AG08396 (cell line): ENCODE data around the gene ZNF362.
A peak's percentile ranks its signal among the peaks of the same experiment; 100 is the strongest.

ENCODE experiments used
- DNase-seq: peaks from one replicate; pipeline ENCODE4 v3.0.0; 2012; ENCODE audit warnings: low spot score, mixed read lengths

The ZNF362 gene

DNA sequence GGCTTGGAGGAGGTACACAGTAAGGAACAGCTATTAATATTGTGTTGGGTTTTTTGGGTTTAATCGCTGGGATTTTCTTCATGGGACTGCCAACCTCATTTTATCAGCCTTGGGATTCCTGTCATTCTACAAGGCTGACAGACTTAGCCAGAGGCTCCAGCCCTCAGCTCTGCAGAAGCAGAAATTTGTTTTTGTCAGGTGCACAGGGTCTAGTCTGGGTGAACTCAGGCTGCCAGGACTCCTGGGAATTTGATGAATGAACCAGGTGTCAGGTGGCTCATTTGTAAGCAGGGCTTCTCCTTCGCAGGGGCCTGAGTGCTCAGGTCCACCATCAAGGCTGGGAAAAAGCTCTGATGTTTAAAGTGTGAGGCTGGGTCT is 11.5 kb upstream of the ZNF362 start:
- no peak for DNase-seq

DNA sequence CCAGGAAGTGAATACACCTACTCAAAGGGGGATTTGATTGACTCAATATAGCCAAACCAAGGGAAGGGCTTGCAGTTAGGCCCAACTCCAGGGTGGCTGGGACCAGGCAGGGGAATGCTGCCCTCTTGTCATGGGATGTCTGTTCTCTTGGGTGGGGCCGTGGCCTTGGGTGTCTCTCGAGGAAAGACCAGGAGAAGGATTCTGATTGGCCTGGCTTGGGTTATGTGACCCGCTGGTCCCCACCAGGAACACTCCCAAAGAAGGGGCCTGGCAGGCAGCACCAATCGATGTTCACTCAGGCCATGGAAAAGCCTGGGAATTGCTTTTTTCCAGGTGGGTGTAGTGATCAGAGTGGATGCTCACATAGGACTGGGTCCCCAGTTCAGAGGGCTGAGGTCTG is 10.1 kb upstream of the ZNF362 start:
- DNase-seq = no peak

DNA sequence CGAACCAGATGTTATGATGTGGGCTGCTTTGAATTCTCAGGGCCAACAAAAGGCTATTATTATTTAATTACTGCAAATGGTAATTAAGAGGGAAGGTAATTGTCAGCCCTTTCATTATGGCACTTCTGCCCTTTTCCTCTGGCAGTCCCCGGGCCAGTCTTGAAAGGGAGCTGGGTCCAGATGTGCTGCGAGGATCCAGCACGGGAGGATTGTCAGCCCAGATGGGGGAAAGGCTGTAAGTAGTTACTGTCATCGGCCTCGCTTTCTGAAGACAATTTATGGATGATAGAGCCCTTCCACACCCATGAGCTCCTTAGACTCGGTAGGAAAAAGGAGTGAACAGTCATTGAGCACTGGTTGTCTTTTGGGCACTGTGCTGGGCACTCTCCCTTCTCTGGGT is 8.7 kb upstream of the ZNF362 start:
- DNase-seq = no peak

DNA sequence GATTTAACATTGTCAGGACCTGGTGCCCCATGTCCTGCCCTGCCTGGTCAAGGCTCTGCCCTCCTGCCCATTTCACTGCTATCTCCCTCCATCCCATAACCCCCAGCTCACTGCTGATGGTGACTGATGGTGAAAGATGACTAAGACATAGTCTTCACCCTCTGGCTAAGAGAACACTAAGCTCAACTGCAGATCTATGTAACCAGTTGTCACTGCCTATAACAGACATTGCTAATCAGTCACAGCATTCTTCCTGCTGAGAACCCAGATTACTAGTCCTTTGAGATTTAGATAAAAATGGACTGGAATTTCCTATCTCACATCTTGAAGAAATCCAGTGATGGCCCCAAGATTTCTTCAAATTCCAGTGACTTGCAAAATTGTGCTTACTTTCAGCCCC is 8.0 kb upstream of the ZNF362 start:
- no peak for DNase-seq

DNA sequence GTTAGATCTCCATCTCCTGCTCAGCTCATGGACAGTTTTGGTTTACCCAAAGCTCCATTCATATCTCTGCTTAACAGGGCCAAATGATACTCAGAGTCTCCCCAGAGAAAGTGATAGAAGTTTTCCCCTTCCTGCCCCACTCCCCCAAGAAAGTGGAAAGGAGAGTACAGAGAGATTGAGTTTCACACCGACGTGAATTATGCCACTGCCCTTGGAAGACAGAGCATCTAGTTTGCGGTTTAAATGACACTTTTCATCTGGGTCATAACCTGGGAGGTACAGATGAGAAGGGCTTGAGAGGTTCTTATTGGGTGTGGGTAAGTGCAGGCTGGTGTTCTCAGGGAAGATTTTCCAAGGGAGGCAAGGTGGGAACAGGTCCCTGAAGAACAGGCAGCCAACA is 6.9 kb upstream of the ZNF362 start:
- no peak for DNase-seq

DNA sequence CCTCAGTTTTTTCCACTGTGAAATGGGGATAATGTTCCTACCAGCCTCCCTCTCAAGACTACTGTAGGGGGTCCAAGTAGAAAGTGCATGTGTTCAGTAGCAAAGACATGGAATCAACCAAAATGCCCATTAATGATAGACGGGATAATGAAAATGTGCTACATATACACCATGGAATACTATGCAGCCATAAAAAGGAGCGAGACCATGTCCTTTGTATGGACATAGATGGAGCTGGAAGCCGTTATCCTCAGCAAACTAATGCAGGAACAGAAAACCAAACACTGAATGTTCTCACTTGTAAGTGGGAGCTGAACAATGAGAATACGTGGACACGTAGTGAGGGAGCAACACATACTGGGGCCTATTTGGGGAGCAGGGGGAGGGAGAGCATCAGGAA is 6.1 kb upstream of the ZNF362 start:
- no peak for DNase-seq

DNA sequence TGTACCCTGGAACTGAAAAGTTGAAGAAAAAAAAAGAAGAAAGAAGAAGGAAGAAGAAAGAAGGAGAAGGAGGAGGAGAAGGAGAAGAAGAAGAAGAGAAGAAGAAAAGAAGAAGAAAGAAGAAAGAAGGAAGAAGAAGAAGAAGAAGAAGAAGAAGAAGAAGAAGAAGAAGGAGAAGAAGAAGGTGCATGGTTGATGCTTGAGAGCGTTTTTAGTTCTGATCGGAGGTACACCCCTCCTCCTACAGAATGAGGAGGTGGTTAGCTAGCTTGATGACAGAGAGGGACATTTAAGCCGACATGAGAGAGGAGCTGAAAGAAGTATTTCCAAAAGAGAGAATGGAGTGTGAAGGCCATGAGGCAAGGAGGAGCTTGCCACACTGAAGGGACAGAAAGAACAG is 5.6 kb upstream of the ZNF362 start:
- DNase-seq = no peak

DNA sequence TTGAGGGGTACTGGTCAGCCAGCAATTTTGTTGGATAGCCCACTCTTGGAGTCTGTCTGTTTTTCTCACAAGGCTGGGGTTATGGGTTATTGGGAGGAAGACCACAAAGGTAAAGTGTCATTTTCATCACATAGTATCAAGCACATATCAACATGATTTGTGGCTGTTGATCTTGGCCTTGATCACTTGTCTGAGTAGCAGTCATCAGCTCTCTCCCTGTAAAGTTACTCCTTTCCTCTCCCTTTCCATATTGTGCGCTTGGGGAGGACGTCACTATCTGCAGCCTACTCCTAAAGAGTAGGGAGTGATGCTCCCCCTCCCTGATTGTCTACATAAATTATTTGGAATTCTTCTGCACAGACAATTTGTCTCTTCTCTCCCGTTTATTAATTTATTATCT is 1.8 kb upstream of the ZNF362 start:
- DNase-seq = no peak

DNA sequence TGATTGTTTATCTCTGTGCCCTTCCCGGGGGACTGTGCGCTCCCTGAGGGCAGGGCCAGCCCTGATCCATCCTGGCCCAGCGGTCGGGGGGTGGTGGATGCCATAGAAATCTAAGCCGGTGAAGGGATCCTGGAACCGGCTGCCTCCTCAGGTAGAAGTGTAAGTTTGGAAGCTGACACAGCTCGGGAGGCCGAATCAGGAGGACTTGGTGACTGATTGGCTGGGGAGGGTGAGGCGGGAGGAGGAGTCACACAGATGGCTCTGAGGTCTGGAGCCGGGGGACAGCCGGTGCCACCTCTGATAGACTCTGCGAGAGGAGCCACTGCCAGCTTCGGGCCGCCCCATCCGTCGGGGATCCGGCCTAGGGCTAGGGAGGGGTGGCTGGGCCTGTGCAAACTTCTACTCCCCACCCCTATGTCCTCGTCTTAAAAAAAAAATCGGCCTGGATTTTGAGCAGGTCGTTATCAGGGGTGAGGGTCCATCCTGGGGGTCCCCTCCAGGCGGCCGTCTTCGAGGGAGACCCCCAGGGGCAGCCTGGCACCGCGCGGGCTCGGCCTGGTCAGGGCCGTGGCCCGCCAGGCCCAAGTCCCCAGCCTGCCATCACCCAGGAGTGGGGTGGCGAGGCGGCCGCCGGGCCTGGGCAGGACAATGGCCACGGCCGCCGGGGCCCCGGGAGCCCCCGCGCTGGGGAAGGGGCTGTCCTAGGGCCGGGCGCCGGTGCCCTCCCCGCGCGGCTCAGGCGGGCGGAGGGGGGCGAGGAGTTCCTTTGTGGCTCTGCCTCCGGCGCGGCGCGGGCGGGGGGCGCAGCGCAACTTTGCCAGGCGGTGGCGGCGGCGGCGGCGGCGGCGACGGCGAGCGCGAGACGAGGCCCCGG is 708 bp upstream of the ZNF362 start:
- peak; percentile 63 for DNase-seq

DNA sequence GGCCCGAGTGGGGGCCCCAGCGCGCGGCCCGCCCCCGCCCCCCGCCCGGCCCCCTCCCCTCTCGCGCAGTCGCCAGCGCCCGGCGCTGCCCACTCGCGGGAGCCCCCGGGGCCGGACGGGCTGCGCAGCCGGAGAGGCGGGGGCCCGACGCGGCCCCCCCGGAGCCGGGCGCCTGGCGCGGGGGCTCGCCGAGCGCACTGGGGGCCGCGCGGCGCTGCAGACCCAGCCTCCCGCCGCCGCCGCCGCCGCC is 146 bp upstream of the ZNF362 start:
- no peak for DNase-seq

DNA sequence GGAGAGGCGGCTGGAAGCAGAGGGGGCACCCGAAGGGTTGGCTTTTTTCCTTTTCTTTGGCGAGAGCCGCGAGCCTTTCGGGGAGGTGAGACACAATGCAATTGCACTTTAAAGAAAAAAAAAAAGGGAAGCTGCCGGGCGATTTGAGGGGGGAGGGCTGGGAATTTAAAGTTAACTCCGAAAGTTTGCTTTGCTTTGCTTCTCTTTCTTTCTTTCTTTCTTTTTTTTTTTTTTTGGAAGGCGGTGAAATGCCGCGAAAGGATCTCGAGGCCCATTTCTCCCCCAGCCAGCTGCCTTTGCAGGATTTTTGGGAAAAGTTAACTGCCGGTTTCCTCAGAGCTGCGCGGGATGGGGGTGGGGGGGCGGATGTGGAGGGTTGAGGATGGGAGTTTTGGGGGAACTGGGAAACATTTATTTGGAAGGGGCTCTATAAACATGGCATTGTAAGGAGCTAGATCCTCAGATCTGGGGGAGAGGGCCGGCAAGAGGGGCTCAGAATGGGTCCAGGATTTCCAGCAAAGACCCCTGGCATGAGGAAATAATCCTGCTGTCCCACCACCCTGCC is 997 bp downstream of the ZNF362 start:
- peak; percentile 36 for DNase-seq

DNA sequence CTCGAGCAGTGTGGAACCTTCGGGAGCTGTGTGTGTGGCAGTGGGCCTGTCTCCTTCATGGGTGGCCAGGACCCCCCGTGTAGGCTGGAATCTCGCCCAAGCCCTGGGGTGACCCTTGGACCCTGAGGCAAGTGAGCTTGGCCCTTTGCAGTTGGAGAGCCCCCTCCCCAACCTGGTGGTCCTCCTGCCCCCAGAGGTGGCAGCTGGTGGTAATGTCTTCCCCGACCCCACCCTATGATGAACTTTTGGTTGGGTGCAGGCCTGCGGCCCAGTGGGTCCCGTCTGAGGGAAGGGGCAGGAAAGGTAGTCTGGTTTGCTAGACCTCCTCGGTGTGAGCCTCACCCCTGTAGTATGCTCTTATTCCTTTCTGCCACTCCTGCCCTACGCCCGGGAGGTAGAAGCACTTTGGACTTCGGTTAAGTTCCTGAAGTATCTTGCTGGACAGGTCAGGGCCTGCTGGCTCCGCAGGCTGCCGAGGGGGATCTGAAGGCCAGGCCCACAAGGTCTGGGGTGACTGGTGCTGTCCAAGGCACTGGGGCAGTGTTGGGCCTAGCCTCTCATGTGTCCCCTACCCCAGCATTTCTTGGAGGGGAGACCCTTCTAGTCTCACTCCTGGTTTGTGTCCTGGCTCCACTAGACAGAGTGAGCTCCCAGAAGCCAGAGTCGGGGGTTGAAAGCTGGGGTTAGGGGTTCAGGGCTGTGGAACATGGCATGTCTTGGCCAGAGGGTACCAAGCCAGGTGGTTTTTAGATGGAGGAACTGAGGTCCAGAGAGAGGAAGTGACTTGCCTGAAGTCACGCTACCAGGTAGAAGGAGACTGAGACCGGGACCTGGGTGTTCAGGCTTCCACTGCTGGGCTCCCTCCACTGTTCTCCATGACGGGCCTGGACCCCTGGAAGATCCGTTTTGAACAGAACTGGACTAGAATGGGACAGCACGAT is 1.8 kb downstream of the ZNF362 start:
- DNase-seq = no peak

DNA sequence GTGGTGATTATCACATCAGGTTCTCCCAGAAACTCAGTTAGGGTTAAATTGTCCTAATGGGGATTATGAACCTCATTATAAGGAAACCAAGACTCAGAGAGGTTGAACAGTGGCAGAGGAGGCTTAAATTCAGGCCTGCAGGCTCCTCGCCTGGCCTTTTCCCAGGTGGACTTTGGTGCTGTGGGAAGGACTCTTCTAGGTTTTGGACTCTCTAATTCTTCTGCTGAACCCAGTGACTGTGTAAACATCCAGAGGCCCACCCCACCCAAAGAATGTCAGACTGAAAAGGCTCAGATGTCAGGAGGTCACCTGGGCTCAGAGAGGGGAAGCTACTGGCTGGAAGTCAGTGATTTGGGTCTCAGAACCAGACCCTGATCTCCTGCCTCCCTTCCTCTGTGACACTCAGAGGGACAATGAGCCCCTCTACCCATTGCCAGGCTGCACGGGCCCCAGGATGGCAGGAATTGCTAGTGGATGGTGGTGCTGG is 2.5 kb downstream of the ZNF362 start:
- no peak for DNase-seq

DNA sequence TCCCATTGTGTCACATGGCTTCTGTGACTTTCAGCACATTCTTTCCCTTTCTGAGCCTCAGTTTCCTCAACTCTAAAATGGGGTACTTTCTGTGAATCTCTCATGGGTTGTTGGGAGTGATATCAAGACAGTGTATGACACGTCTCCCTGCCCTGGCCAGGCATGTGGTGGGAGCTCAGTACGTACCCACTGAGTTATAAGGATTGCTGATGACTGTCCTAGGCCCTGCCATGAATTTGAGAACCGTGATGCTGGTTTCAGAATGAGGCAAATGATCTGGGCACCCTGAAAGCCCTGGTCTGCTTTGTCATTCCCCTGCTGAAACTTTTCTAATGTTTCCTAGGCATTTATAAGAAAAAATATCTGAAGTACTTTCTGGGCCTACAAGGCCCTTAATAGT is 3.6 kb downstream of the ZNF362 start:
- no peak for DNase-seq

DNA sequence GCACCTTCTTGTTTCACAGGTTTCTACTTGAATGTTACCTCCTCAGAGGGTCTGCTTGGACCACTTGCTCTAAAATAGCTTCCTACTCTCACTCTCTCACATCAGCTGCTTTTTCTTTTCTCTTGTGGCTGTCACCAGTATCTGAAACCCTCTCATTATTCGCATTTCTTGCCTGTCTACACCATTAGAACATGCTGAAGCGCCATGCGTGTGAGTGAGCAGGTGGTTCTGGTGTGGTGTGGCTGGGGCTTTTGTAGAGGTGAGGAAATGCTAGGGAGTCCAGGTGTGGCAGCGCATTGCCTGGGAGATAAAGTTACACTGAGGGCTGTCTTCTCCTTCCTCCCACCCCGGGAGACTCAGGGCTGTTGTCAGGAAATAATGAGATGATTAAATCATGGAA is 4.1 kb downstream of the ZNF362 start:
- no peak for DNase-seq

DNA sequence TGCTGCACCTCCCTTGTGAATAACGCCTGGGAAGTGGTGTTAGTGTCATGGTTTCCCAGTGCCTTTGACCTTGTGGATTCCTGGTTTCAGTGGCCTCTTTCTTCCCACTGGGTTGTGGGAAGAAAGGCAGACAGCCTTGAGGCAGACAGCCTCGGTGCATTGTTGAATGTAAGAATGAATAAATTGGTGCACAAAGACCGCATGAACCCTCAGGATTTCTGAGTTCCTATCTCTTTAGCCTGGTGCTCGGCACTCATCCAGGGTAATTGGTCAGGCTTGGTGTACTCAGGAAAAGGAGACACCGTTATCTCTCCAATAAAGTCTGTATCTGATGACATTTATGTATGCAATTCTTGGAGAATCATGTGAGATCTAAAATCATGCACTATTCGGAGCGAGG is 5.1 kb downstream of the ZNF362 start:
- no peak for DNase-seq

DNA sequence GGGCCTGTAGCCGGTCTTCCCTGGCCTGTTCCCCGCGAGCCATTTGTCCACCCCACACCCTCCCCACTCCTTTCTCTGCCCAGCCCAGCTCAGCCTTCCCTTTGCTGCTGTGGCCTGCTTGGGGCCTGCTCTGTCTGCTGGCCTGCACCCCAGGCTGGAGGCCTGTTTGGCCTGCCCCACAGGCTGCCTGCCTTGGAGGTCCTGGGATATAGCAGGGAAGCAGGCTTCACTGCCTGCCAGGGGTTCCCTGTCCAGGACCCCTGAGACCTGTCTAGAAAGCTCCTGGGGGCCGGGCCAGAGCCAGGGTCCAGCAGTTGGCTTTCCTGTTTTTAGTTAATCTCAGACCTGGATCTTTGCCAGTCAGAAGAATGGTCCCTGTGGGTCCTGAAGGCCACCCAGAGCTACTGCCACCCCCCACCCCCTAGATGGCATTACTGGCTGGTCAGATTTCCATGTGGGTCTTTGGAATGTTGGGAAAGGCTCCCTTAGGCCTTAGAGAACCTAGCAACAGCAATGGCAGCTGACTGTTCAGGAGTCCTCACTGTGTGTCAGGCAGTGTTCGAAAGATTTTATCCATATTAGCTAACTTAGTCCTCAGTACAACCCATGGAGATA is 7.7 kb downstream of the ZNF362 start:
- DNase-seq = no peak

DNA sequence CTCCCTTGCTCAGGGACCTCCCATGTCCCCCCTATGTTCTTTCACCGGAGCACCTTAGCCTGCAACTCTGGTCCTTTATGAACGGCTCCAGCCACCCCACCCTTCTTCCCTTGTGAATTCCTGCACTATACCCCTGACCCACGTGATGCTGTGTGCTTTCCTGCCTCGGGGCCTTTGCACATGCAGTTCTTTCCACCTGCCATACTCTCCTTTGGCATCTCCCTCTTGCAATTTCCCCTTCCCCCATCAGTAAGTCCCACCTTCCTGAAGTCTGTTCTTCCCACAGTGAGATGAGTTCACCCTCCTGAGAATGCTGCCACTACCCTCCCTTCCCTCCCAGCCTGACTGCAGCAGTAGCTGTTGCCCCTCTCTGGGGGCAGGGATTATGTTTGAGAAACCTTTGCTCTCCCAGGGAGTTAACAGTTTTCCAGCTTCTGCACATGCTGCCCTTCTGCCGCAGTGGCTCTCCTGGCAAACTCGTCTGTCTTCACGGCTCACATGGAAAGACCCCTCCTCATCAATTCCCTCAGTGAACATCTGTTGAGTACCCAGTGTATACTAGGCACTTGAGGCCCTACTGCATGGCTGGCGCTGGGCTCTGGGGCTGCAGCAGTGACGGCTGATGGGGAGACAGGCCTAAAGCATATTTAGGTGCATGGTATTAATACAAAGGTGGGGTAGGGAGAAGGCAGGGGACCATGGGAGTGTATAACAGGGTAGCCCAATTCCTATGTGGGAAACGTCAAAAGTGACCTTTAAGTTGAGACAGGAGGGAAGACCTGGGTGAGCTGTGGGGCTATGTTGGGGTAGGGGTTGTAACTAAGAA is 9.7 kb downstream of the ZNF362 start:
- DNase-seq = no peak

DNA sequence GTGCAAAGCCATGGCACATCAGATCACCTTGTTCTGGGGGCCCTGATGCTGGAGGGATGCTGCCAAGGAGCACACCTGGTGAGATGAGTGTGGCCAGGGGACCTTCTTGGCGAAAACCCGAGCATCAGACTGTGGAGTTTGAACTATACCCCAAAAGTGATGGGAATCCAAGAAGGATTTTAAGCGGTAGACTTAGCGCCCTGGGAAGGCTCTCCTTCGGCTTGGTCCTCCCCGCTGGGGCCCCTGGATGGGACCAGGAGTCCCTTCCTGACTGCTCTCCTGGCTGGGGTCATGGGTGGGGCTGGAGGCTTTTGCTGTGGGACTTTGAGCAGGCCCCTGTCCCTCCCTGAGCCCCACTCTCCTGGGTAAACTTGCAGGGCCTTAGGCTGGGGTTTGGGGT is 10.5 kb downstream of the ZNF362 start:
- DNase-seq = no peak

DNA sequence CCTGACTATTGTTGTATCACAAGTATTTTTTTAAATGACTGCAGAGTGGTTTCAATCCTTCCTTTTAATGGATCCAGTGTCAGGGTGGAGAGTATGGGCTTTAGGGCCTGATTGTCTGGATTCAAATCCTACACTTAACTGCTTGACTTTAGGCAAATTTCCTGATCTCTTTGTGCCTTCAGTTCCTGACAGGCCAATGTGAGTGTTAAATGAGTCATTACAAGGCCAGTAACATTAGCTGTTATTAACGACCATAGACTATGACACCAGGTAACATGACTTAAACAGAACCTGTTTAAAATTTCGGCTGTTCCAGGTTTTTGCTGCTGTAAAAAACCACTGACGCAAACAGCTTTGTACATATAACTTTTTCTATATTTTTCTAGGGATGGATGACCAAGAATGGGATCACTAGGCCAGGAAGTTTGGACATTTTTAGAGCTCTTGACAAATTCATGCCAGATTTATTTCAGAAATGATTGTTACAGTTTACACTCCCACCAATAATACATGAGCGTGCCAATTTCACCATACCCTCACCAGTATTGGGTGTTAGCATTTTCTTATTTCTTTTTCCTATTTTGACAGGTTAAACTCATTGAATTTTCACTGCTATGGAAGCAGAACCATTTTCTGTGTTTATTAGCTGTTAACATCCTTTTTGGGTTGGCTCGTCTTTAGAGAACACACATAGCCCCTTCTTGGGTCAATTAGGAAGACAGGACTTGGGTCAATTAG is 11.3 kb downstream of the ZNF362 start:
- no peak for DNase-seq

DNA sequence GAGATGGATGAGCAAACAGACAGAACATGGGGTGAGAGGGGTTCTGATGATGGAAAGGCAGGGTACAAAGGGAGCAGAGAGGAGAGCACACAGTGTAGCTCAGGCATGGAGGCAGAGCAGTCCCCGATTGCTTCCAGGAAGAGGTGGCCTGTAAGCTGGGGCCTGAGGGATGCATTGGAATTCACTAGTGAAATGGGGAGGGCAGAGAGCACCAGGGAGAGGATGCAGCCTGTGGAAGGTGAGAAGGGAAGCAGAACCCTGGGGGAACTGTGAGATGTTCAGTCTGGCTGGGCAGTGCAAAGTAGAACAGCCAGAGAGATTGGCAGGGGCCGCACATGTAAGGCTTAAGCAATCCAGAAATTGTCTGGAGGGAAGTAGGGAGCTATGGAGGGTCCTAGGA is 12.2 kb downstream of the ZNF362 start:
- no peak for DNase-seq
